HepG2 (cell line): ENCODE measurements around the gene PROS1. TPM values are rescaled to one million over a fixed set of nuclear protein-coding genes. Genes with fewer than 3 reads are reported as not detected.

Source experiments
- ATAC-seq: fragments of 200-7000 bp; cut with Tn5 transposase; 3 replicates; pipeline ENCODE4 v1.9.1; 2020; ENCODE audit warnings: mild to moderate bottlenecking, moderate library complexity
- BruUV-seq: library from RNA; stranded (reverse); fragments of 400-500 nt; replicated peaks from 2 replicates; lab custom pipeline; 2021; lab: Mats Ljungman, UMichigan
- CTCF ChIA-PET: fragments of 300-600 bp; formaldehyde crosslinking; extraction: SDS; loops from one replicate; lab custom pipeline; 2021; ENCODE audit warnings: low total read pairs, inconsistent platforms, low intra/inter-chr PET ratio; lab: Yijun Ruan, JAX
- POLR2A ChIA-PET: fragments of 350-600 bp; sonication (Branson Sonifier 250); formaldehyde crosslinking; loops from one replicate; lab custom pipeline; 2020; ENCODE audit warnings: antibody characterized with exemption, inconsistent platforms; lab: Yijun Ruan, JAX
- DNase-seq: peaks from one replicate; pipeline ENCODE4 v3.0.0-alpha.2; 2015; ENCODE audit warnings: low spot score
- FAIRE-seq: peaks from 3 replicates; lab custom pipeline; 2011; peaks lifted over from hg19 to GRCh38; lab: Jason Lieb, UNC
- H2AFZ ChIP-seq: one replicate; pipeline ENCODE4 v1.6.1; 2011; ENCODE audit warnings: low read length, inconsistent platforms
- H3K27ac ChIP-seq: fragments of 300-600 bp; 3 replicates; pipeline ENCODE4 v1.8.0; 2011; ENCODE audit warnings: mixed run types, mild to moderate bottlenecking, mixed read lengths, low read length, inconsistent platforms; ENCODE audit not compliant: insufficient read depth; ENCODE audit errors: extremely low read length
- H3K27me3 ChIP-seq, 2 experiments: fragments of 200-600 bp in 1 of 2; 2 replicates in 1 of 2; 3 replicates in 1 of 2; pipeline versions ENCODE4 v1.6.0 to v1.8.0; 2011; ENCODE audit warnings: low read length in 2 of 2, mild to moderate bottlenecking in 2 of 2, moderate library complexity in 2 of 2, inconsistent platforms in 1 of 2; ENCODE audit not compliant: insufficient read depth in 2 of 2, control insufficient read depth in 1 of 2
- H3K36me3 ChIP-seq, 2 experiments: fragments of 200-600 bp in 1 of 2; replicated peaks in 1 of 2; 2 replicates in 1 of 2; 3 replicates in 1 of 2; pipeline versions ENCODE4 v1.5.1 to v1.8.0; 2011; ENCODE audit warnings: low read length in 2 of 2, inconsistent platforms in 1 of 2; ENCODE audit not compliant: insufficient read depth in 2 of 2, control insufficient read depth in 1 of 2
- H3K4me1 ChIP-seq: 2 replicates; pipeline ENCODE4 v1.5.1; 2012; ENCODE audit warnings: low read length, inconsistent platforms; ENCODE audit not compliant: insufficient read depth
- H3K4me2 ChIP-seq: 2 replicates; pipeline ENCODE4 v1.6.0; 2011; ENCODE audit warnings: low read depth, low read length, inconsistent platforms
- H3K4me3 ChIP-seq, 3 experiments: fragments of 200-600 bp in 1 of 3; sonication (generic), shearing (Covaris generic) in 1 of 3; replicated peaks in 1 of 3; 2 replicates each; pipeline ENCODE4 v1.5.1; 2011 to 2016; ENCODE audit warnings: low read length in 3 of 3, inconsistent platforms in 2 of 3, low read depth in 2 of 3, mild to moderate bottlenecking in 2 of 3, control low read depth in 1 of 3, mixed read lengths in 1 of 3; ENCODE audit not compliant: insufficient read depth in 1 of 3
- H3K79me2 ChIP-seq: one replicate; pipeline ENCODE4 v1.6.1; 2011; ENCODE audit warnings: low read length, inconsistent platforms; ENCODE audit not compliant: insufficient read depth
- H3K9ac ChIP-seq: 2 replicates; pipeline ENCODE4 v1.6.0; 2011; ENCODE audit warnings: mild to moderate bottlenecking, low read depth, low read length, inconsistent platforms; ENCODE audit not compliant: insufficient read depth
- H3K9me3 ChIP-seq: 2 replicates; pipeline ENCODE4 v1.5.1; 2012; ENCODE audit warnings: mild to moderate bottlenecking, low read length
- H4K20me1 ChIP-seq: 2 replicates; pipeline ENCODE4 v1.6.0; 2011; ENCODE audit warnings: inconsistent platforms, mild to moderate bottlenecking, low read length, moderate library complexity; ENCODE audit not compliant: insufficient read depth
- EEA1 ChIP-seq: sonication (generic); formaldehyde crosslinking; IDR thresholded peaks from 2 replicates; pipeline ENCODE4 v1.5.1; 2020; ENCODE audit warnings: mild to moderate bottlenecking, missing genetic modification reagents, borderline replicate concordance
- FOSL2 ChIP-seq: sonication (generic); formaldehyde crosslinking; IDR thresholded peaks from 2 replicates; pipeline ENCODE4 v1.4.0; 2020; ENCODE audit warnings: missing genetic modification reagents
- ZBTB38 ChIP-seq: sonication (generic); formaldehyde crosslinking; IDR thresholded peaks from 2 replicates; pipeline ENCODE4 v1.5.1; 2020; ENCODE audit warnings: mild to moderate bottlenecking, missing genetic modification reagents
- WGBS: methylation state at CpG from one replicate; pipeline ENCODE4 v1.1.6; 2017; ENCODE audit warnings: low lambda C conversion rate; 5-methylcytosine and 5-hydroxymethylcytosine counted together
- in situ Hi-C: cut with HindIII; loops from 2 replicates; pipeline ENCODE4 v1.10.0; 2017; ENCODE audit warnings: low pct_unique_long_range_greater_than_20kb; ENCODE audit not compliant: extremely low pct_ligation_motif_present
- intact Hi-C: fragments of 100-400 bp; cut with micrococcal nuclease; formaldehyde crosslinking; loops from one replicate; pipeline ENCODE4 v1.10.0; 2022; ENCODE audit not compliant: unreplicated experiment
- polyA plus RNA-seq, 8 experiments: library from polyadenylated mRNA; depleted of rRNA in 3 of 8; stranded (reverse) in 7 of 8; unstranded in 1 of 8; fragments of >200 nt; fragmentation: Illumina TruSeq in 4 of 8; extraction: Trizol in 4 of 8; gene quantifications; 2 replicates each; pipeline versions ENCODE4 v1.2.1 to v1.2.3, GENCODE V29; 2011 to 2016; ENCODE audit warnings: low read depth in 4 of 8, missing spikeins in 1 of 8, mixed read lengths in 1 of 8; ENCODE audit not compliant: insufficient read depth in 1 of 8
- total RNA-seq, 5 experiments: library from RNA; depleted of rRNA; stranded (reverse); fragments of >200 nt; fragmentation: Illumina TruSeq; extraction: Trizol; gene quantifications; 2 replicates each; pipeline ENCODE4 v1.2.3, GENCODE V29; 2016; ENCODE audit warnings: low read depth in 1 of 5
- TF ChIP-seq, protein P1 (sequence below), 2 experiments: fragments of 450-650 bp in 1 of 2; sonication (generic) in 1 of 2; formaldehyde crosslinking in 1 of 2; IDR thresholded peaks; 2 replicates each; pipeline versions ENCODE4 v1.6.1 to v1.8.0; 2016 to 2022; ENCODE audit warnings: antibody characterized with exemption in 1 of 2, mild to moderate bottlenecking in 1 of 2, missing genetic modification reagents in 1 of 2
- TF ChIP-seq, protein P2 (sequence below): sonication (generic); formaldehyde crosslinking; conservative IDR thresholded peaks from 2 replicates; pipeline ENCODE4 v1.8.0; 2022; ENCODE audit warnings: missing genetic modification reagents
- TF ChIP-seq, protein P3 (sequence below): IDR thresholded peaks from 2 replicates; pipeline ENCODE4 v1.6.1; 2012; ENCODE audit warnings: low read length, improper control_type of control experiment
- TF ChIP-seq, protein P4 (sequence below): sonication (generic); formaldehyde crosslinking; IDR thresholded peaks from 2 replicates; pipeline ENCODE4 v1.4.0; 2020; ENCODE audit warnings: missing genetic modification reagents

The PROS1 gene
- total and polyA plus RNA-seq, 2 of the 13 experiments (the other 11 are each of a cell fraction or from before 2014, with no cell fraction given): 63.8 to 76.8 TPM

DNA sequence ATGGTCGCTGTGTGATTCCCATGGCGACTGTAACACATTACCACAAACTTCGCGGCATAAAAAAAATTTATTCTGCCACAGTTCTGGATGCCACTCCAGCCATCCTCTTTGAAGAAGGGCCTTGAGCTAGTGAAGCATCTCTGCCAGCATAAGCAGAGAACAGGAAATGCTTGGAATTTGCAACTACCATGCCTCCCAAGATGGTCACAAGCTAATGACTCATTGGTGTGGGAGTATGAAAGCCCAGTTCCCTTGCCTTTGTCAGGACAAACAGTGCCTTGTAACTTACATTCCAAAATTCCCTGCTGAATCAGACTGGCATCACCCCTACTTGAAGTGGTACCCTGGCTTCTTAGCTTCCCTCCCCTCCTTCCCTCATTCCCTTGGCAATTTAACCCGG, 129.7 kb downstream of the PROS1 start:
- ATAC-seq (no peak), DNase-seq (no peak), FAIRE-seq (no peak)
- intact Hi-C loops: no loop called here
- H4K20me1 ChIP-seq: no peaks in the 10 kb centered on the region
- H3K4me1 ChIP-seq: no peaks in the 10 kb centered on the region
- POLR2A ChIA-PET: no interaction called here
- CTCF ChIA-PET: no interaction called here
- in situ Hi-C loops: no loop called here
- no TSS peak for BruUV-seq
- TF ChIP-seq, protein P1, sequence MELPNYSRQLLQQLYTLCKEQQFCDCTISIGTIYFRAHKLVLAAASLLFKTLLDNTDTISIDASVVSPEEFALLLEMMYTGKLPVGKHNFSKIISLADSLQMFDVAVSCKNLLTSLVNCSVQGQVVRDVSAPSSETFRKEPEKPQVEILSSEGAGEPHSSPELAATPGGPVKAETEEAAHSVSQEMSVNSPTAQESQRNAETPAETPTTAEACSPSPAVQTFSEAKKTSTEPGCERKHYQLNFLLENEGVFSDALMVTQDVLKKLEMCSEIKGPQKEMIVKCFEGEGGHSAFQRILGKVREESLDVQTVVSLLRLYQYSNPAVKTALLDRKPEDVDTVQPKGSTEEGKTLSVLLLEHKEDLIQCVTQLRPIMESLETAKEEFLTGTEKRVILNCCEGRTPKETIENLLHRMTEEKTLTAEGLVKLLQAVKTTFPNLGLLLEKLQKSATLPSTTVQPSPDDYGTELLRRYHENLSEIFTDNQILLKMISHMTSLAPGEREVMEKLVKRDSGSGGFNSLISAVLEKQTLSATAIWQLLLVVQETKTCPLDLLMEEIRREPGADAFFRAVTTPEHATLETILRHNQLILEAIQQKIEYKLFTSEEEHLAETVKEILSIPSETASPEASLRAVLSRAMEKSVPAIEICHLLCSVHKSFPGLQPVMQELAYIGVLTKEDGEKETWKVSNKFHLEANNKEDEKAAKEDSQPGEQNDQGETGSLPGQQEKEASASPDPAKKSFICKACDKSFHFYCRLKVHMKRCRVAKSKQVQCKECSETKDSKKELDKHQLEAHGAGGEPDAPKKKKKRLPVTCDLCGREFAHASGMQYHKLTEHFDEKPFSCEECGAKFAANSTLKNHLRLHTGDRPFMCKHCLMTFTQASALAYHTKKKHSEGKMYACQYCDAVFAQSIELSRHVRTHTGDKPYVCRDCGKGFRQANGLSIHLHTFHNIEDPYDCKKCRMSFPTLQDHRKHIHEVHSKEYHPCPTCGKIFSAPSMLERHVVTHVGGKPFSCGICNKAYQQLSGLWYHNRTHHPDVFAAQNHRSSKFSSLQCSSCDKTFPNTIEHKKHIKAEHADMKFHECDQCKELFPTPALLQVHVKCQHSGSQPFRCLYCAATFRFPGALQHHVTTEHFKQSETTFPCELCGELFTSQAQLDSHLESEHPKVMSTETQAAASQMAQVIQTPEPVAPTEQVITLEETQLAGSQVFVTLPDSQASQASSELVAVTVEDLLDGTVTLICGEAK (IDR thresholded peaks at IDR 0.05): no peak
- TF ChIP-seq, protein P1 (CRISPR knock-in tag; IDR thresholded peaks at IDR 0.05): no peak
- TF ChIP-seq EEA1 (no peak), FOSL2 (CRISPR knock-in tag) (peak; percentile 24; the same call in 1 of the 2 replicates), ZBTB38 (CRISPR knock-in tag) (no peak)
- TF ChIP-seq, protein P2, sequence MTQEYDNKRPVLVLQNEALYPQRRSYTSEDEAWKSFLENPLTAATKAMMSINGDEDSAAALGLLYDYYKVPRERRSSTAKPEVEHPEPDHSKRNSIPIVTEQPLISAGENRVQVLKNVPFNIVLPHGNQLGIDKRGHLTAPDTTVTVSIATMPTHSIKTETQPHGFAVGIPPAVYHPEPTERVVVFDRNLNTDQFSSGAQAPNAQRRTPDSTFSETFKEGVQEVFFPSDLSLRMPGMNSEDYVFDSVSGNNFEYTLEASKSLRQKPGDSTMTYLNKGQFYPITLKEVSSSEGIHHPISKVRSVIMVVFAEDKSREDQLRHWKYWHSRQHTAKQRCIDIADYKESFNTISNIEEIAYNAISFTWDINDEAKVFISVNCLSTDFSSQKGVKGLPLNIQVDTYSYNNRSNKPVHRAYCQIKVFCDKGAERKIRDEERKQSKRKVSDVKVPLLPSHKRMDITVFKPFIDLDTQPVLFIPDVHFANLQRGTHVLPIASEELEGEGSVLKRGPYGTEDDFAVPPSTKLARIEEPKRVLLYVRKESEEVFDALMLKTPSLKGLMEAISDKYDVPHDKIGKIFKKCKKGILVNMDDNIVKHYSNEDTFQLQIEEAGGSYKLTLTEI (CRISPR knock-in tag): no peak
- TF ChIP-seq, protein P3, sequence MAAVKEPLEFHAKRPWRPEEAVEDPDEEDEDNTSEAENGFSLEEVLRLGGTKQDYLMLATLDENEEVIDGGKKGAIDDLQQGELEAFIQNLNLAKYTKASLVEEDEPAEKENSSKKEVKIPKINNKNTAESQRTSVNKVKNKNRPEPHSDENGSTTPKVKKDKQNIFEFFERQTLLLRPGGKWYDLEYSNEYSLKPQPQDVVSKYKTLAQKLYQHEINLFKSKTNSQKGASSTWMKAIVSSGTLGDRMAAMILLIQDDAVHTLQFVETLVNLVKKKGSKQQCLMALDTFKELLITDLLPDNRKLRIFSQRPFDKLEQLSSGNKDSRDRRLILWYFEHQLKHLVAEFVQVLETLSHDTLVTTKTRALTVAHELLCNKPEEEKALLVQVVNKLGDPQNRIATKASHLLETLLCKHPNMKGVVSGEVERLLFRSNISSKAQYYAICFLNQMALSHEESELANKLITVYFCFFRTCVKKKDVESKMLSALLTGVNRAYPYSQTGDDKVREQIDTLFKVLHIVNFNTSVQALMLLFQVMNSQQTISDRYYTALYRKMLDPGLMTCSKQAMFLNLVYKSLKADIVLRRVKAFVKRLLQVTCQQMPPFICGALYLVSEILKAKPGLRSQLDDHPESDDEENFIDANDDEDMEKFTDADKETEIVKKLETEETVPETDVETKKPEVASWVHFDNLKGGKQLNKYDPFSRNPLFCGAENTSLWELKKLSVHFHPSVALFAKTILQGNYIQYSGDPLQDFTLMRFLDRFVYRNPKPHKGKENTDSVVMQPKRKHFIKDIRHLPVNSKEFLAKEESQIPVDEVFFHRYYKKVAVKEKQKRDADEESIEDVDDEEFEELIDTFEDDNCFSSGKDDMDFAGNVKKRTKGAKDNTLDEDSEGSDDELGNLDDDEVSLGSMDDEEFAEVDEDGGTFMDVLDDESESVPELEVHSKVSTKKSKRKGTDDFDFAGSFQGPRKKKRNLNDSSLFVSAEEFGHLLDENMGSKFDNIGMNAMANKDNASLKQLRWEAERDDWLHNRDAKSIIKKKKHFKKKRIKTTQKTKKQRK: no peak
- TF ChIP-seq, protein P4, sequence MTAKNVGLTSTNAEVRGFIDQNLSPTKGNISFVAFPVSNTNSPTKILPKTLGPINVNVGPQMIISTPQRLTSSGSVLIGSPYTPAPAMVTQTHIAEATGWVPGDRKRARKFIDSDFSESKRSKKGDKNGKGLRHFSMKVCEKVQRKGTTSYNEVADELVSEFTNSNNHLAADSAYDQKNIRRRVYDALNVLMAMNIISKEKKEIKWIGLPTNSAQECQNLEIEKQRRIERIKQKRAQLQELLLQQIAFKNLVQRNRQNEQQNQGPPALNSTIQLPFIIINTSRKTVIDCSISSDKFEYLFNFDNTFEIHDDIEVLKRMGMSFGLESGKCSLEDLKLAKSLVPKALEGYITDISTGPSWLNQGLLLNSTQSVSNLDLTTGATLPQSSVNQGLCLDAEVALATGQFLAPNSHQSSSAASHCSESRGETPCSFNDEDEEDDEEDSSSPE (CRISPR knock-in tag): no peak
- no peaks in the 10 kb centered on the region for H3K36me3 ChIP-seq
- H3K9ac ChIP-seq: no peak overlapping the region
- no peak overlapping the region for H2AFZ ChIP-seq
- no peak overlapping the region for H3K4me3 ChIP-seq
- H3K9me3 ChIP-seq: no peaks in the 10 kb centered on the region
- H3K79me2 ChIP-seq: no peaks in the 10 kb centered on the region
- no peak overlapping the region for H3K4me2 ChIP-seq
- H3K27me3 ChIP-seq: no peaks in the 10 kb centered on the region
- no peak overlapping the region for H3K27ac ChIP-seq
- WGBS: 38% methylated on average over 5 of the region's 5 CpGs
